ENCODE measurements around the gene AFG1L. TPM values are rescaled to one million over a fixed set of nuclear protein-coding genes. Genes with fewer than 3 reads are reported as not detected.

The AFG1L gene
- total RNA-seq, 3 donors from 2014 or later = 8.4 to 11.7 (median 10.6) TPM

- Histone ChIP-seq H3K4me1 (ENCODE audit: low read depth) (peaks cover 9% of the 10 kb centered on the region), H3K36me3 (ENCODE audit: low read depth) (no peaks in the 10 kb centered on the region), H3K9me3 (no peaks in the 10 kb centered on the region), H3K4me3 (no peak overlapping the region)
- ATAC-seq (peak; percentile 99), DNase-seq (peak in 1 of 3 donors; percentile 53)
- no peak for TF ChIP-seq CTCF (IDR thresholded peaks at IDR 0.05)
- intact Hi-C loops (cut with DNase I, micrococcal nuclease) = no loop called here
Observed at GRCh38 chr6:108454356-108454755, 159.5 kb downstream of the AFG1L start.

- no peaks in the 10 kb centered on the region for H3K36me3 ChIP-seq (ENCODE audit: low read depth)
- DNase-seq = no peak
- no peak for TF ChIP-seq CTCF (IDR thresholded peaks at IDR 0.05)
- no peaks in the 10 kb centered on the region for H3K9me3 ChIP-seq
- intact Hi-C loops (cut with DNase I, micrococcal nuclease) = no loop called here
- peaks cover 9% of the 10 kb centered on the region for H3K4me1 ChIP-seq (ENCODE audit: low read depth)
- no peak overlapping the region for H3K4me3 ChIP-seq
- peak; percentile 57 for ATAC-seq
Observed at GRCh38 chr6:108455688-108456087, 160.8 kb downstream of the AFG1L start.

GRCh38 chr6:108463784-108464183, 168.9 kb downstream of the AFG1L start:
- intact Hi-C loops (cut with DNase I, micrococcal nuclease) = no loop called here
- no peaks in the 10 kb centered on the region for H3K4me1 ChIP-seq (ENCODE audit: low read depth)
- H3K4me3 ChIP-seq = no peak overlapping the region
- no peak for TF ChIP-seq CTCF (IDR thresholded peaks at IDR 0.05)
- H3K9me3 ChIP-seq = no peaks in the 10 kb centered on the region
- H3K36me3 ChIP-seq (ENCODE audit: low read depth) = no peaks in the 10 kb centered on the region
- no peak for DNase-seq
- ATAC-seq = no peak

GRCh38 chr6:108464418-108465097, 169.7 kb downstream of the AFG1L start:
- TF ChIP-seq CTCF (IDR thresholded peaks at IDR 0.05) = no peak
- H3K36me3 ChIP-seq (ENCODE audit: low read depth) = no peaks in the 10 kb centered on the region
- DNase-seq (no peak), ATAC-seq (no peak)
- intact Hi-C loops (cut with DNase I, micrococcal nuclease) = no loop called here
- H3K4me1 ChIP-seq (ENCODE audit: low read depth) = no peaks in the 10 kb centered on the region
- no peak overlapping the region for H3K4me3 ChIP-seq
- no peaks in the 10 kb centered on the region for H3K9me3 ChIP-seq

- no peak for DNase-seq
- H3K4me1 ChIP-seq (ENCODE audit: low read depth) = no peaks in the 10 kb centered on the region
- no peaks in the 10 kb centered on the region for H3K9me3 ChIP-seq
- H3K36me3 ChIP-seq (ENCODE audit: low read depth) = no peaks in the 10 kb centered on the region
- TF ChIP-seq CTCF (IDR thresholded peaks at IDR 0.05) = no peak
- no peak for ATAC-seq
- intact Hi-C loops (cut with DNase I, micrococcal nuclease) = no loop called here
- H3K4me3 ChIP-seq = no peak overlapping the region
Observed at GRCh38 chr6:108465098-108465495, 170.2 kb downstream of the AFG1L start.

GRCh38 chr6:108468346-108468745, 173.5 kb downstream of the AFG1L start:
- intact Hi-C loops (cut with DNase I, micrococcal nuclease) = no loop called here
- no peak for TF ChIP-seq CTCF (IDR thresholded peaks at IDR 0.05)
- no peak for DNase-seq
- Histone ChIP-seq H3K36me3 (ENCODE audit: low read depth) (no peaks in the 10 kb centered on the region), H3K9me3 (no peaks in the 10 kb centered on the region), H3K4me3 (no peak overlapping the region), H3K4me1 (ENCODE audit: low read depth) (no peaks in the 10 kb centered on the region)
- no peak for ATAC-seq
